NCI-H1092 (cell line): ENCODE results near the gene ACOX3.
A peak's percentile ranks its signal among the peaks of the same experiment; 100 is the strongest.
"Not testable (repeated sequence)": the region's sequence is repeated elsewhere in the genome, so short reads cannot be mapped to it uniquely, and the experiment has no call there.

ENCODE experiments used
- DNase-seq: peaks from one replicate; lab custom pipeline; 2025; lab: John Stamatoyannopoulos, UW

Gene ACOX3

GRCh38 chr4:8440492-8441311, at the start of gene ACOX3, which contains the start of gene TRMT44:
TSS of gene ACOX3 (minus strand) at chr4:8440723. CDS start at chr4:8416521, 24,202 bp downstream.
TSS of gene TRMT44 (plus strand) at chr4:8440777. CDS start at chr4:8440823, 46 bp downstream.
- DNase-seq: peak; percentile 75

GRCh38 chr4:8488791-8489369, 48.4 kb upstream of the ACOX3 start:
- DNase-seq: no peak

DNA sequence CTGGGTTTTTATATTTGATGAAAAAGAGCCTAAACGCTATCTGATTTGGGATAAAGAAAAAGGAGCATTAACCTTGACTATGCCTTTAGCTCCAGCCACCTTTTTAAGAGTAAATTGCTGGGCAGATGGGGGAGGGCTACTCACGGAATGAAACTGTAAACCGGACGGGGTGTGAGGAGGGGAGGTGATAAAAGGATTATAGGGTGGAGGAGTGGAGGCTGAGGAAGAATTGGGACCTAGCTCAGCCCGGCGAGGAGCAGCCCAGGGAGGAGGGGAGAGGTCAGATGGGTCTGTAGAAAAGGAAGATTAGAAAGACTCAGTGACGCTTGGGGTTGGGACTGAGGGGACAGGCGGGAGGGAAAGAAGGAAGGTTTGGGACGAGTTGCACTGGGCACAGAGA, 46.1 kb upstream of the ACOX3 start:
- DNase-seq: not testable (repeated sequence)

DNA sequence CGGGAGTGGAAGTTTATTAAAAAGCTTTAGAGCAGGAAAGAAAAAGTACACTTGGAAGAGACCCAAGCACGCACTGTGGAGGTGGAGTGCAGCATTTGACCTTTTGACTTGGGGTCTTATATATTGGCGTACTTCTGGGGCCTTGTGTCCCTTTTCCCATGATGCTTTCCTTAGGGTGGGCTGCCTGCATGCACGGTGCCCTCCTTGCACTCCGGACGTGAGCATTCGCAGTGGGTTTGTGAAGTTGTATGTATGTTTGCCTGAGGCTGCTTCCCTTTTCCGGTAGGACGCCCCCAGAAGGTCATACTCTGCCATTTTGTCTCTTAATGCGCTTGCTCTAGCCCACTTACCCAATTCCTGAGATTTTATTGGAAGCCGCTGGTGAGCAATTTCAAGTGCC, 39.7 kb upstream of the ACOX3 start:
- no peak for DNase-seq

DNA sequence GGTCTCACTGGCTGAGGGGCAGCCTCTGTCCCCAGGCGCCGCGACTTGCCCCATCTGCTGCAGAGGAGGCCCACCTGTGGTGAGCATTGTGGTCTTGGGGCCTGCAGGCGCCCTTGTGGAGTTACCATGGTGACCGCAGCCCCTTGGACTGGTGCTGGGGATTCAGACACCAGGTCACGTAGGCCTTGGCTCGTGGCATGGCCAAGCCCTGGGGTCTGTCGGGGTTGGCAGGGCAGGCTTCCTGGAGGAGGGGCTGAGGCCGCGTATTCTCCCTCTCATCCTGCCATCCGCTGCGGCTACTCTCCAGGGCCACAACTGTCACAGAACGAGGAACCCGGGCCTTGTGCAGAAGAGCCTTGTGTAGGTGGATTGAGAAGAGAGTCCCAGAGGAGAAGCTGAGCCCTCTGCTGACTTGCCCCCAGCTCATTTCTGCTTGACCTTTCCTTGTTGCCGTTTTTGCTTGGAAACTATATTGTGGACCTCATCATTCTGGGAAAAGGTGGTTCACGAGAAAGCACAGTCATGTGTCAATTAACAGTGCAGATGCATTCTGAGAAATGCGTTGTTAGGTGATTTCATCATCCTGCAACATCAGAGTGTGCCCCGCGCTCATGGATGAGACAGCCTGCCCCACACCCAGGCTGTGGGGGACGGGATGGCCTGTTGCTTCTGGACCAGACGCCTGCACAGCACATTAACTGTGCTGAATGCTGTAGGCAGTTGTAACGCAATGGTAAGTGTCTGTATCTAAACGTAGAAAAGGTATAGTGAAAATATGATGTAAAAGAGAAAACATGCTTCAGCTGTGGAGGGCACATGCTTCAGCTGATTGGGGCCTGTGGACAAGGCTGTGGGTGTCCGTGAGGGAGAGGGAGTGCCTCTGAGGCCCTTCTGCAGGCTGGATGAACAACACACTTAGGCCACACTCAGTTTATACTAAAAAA, 38.5 kb upstream of the ACOX3 start:
- DNase-seq: no peak

- no peak for DNase-seq
These were observed 37.8 kb upstream of the ACOX3 start for GRCh38 chr4:8478371-8478770.

DNA sequence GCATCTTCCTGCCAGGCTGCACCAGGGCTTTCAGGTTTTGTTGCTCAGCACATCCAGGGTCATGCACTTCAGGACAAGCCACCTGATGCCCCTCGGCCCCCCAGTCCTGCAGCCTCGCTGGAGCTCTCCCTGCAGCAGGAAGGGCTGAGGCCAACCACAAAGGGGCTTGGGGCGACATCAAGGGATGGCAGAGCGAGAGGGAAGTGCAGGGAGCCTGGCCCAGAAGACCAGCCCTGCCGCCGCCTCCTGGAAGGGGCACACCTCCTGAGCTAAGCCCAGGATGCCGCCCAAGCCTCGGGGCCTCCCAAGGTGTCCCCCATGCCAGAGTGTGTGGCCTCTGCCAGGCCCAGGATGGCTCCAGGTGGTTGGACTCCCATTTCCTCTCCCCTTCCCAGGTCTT, 37.2 kb upstream of the ACOX3 start:
- DNase-seq: no peak

GRCh38 chr4:8477095-8477635, 36.6 kb upstream of the ACOX3 start:
- DNase-seq: no peak

DNA sequence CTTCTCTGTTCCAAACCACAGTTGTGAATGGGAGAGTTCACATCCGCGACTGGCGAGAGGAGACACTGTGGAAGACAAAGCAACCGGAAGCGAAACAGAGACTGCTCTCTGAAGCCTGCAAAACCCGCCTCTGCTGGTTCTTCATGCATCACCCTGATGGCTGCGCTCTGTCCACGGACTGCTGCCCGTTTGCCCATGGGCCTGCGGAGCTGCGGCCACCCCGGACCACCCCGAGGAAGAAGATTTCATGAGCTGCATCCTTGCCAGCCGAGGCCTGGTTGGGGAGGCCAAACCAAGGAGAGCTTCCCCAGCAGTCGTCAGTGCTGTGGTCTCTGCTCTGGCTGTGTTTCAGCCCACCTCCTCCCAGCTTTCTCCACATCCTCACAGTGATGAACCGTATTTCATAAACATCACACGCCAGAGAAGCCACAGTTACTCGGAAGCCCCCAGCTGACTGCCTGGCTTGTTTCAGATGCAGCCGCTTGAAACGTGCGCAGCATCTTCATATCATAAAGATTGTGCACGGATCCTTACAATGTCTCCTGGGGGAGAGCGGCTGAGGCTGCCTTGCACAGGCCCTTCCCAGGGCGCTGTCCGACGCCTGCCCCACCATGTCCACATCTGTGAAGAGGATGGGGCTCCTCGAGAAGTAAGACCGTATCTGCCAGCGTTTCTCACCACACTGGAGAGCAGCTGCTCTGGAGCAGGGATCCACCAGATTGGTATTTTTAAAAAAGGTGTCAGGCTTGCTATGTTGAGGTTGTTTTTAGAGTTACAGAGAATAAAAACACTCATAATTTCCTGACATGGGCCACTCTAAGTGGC, 35.4 kb upstream of the ACOX3 start:
- no peak for DNase-seq

GRCh38 chr4:8474856-8475255, 34.3 kb upstream of the ACOX3 start:
- DNase-seq: no peak

DNA sequence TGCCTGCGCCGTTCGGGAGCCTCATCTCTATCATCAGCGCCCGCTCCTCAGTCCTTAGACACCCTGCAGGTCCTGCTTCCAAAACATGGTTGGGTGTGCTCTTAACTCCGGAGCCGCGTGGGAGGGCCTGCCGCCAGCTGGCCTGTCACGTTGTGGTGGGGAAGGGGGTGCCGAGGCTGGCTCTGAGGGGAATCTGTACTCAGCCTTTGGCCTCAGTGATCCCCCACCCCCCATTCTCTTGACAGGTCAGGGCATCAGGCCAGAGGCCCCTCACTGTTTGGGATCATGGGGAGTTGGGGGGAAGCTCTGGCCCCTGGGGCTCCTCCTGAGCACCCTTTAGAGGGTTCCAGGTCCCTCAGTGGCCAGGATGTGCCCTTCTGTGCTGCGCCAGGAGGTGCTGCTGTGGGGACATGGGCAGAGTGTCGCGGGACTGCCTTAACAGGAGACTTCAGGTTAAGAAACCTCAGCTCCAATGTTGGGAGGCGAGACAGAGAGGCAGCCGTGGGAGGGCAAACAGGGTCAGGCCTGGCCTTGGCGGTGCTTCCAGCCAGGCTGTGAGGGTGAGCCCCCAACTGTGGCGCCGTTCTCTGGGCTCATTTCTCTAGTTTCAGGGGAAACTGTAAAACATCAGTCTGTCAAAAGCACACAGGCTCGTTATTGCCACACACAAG, 33.5 kb upstream of the ACOX3 start:
- no peak for DNase-seq

- DNase-seq: no peak
These were observed 32.8 kb upstream of the ACOX3 start for GRCh38 chr4:8473198-8473919.

DNA sequence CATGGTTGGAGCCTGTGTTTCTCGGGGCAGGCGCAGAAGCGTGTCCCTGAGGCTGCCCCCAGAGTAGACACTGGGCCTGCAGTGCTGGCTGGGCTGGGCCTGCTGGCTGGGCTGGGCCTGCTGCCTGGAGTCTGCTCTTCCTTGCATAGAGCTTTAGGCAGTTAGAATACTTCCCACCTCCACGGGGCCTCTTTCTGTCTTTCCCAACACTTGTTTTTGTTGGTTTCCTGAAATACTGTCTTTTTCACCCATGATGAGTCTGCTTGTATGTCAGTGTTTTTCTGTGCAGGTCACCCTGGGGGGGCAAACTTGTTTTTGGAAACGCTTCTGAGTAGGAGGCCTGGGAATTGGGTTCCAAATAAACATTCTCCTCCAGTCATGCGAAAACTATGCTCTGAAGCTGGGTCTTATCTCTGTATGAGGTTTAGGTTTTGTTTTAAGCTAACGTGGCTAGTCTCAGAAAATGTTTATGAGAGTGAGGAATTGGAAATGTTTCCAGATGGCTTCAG, 32.2 kb upstream of the ACOX3 start:
- DNase-seq: no peak

DNA sequence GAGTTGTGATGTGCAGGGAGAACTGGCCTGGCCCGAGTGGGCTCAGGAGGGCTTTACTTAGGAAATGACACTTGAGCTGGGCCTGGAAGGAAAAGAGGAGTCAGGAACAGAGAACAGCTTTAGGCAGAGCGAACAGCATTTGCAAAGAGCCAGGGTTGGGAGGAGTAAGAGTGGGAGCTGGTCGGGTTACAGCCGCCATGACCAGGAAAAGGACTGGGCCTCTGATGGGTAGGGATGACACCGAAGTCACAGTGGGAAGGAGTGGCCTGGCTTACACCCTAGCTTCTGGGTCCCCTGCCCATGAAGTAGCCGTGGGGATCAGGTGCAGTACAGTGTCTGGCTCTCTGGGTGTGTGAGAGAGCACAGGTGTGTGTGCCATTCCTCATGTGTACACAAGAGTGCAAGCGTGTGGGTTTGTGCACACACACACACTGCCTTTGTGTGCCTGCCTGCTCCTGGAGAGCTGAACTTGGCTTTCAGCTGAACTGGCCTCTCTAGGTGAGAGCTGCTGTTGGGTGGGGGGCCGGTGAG, 31.7 kb upstream of the ACOX3 start:
- no peak for DNase-seq

GRCh38 chr4:8471211-8471875, 30.8 kb upstream of the ACOX3 start:
- no peak for DNase-seq

GRCh38 chr4:8470451-8471024, 30.0 kb upstream of the ACOX3 start:
- DNase-seq: no peak

DNA sequence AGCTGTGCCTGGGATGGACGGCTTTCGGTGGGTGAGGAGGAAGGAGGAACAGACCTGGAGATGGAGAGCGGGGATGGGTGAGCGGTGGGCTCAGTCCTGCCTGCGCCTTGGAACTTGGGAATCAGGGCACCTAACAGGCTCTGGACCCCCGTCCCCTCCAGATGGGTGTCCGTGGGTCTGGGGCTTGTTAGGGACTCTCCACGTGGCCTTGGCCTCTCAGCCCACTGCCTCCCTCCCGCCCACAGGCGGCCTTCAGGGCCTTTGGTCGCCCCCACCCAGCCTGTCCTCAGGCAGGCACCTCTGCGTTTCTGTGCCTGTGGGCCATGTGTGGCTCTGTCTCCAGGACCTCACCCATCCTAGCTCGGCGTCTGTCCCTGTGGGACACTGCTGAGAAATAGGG, 29.0 kb upstream of the ACOX3 start:
- DNase-seq: no peak

GRCh38 chr4:8468746-8469535, 28.4 kb upstream of the ACOX3 start:
- no peak for DNase-seq
